Large intestine (tissue), 3 donors: ENCODE measurements around the gene ERG. TPM values are rescaled to one million over a fixed set of nuclear protein-coding genes. Genes with fewer than 3 reads are reported as not detected.

ENCODE experiments used
- DNase-seq, 2 donors: peaks; one replicate each; pipeline versions ENCODE4 v3.0.0 to v3.0.0-alpha.2; 2013
- H3K27ac ChIP-seq: one replicate; pipeline ENCODE4 v1.5.1; 2013; ENCODE audit warnings: low read length
- H3K27me3 ChIP-seq: 2 replicates; pipeline ENCODE4 v1.6.1; 2013; ENCODE audit warnings: low read length; ENCODE audit not compliant: control insufficient read depth, insufficient read depth
- H3K36me3 ChIP-seq: 2 replicates; pipeline ENCODE4 v1.6.1; 2013; ENCODE audit warnings: low read length; ENCODE audit not compliant: control insufficient read depth, insufficient read depth
- H3K4me1 ChIP-seq: one replicate; pipeline ENCODE4 v1.6.1; 2013; ENCODE audit warnings: low read length; ENCODE audit not compliant: control insufficient read depth, insufficient read depth
- H3K4me3 ChIP-seq: one replicate; pipeline ENCODE4 v1.5.1; 2013; ENCODE audit warnings: low read length
- H3K9me3 ChIP-seq: one replicate; pipeline ENCODE4 v1.6.1; 2013; ENCODE audit warnings: mild to moderate bottlenecking, low read depth, low read length, moderate library complexity; ENCODE audit not compliant: control insufficient read depth
- WGBS: methylation state at CpG from one replicate; pipeline ENCODE4 v1.1.5; 2013; ENCODE audit warnings: low lambda C conversion rate; ENCODE audit not compliant: insufficient coverage; 5-methylcytosine and 5-hydroxymethylcytosine counted together
- polyA plus RNA-seq: library from polyadenylated mRNA; unstranded; fragments of 120-200 nt; gene quantifications from one replicate; pipeline ENCODE4 v1.2.1, GENCODE V29; 2013

The ERG gene
- polyA plus RNA-seq, 1 donor, result 6.2 TPM

DNA sequence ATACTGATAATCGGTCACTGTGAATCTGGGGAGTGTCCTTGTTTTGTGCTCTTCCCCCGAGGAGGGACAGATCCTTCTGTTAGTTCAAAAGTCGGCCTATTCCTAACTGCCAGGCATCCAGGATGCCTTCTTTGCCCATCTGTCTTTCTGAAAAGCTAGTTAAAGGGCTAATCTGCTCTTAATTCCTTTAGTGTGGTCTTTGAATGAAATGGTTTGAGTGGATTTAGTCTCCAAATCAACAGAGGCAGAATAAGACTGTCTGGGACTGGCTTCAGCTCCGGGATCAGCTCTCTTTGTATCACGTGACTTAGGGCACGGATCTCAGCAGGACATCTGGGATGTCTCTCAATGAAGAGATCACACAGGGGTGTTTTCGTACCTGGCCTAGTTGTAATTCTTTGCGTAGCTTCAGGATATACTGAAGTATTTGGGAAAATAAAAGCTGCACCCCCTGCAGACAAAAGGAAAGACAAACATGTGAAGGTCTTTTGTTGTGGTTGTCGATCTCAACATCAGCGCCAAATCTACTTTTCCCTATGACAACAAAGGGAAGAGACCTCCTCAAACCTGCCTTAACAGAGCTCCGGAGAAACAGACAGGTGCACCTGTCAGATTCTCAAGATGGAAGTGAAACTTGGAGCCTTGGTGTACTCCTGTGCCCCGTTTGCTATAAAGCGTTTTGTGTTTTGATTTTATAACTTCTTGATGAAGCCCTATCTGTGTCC lies 97.9 kb downstream of the ERG start:
- 89% methylated on average over 4 of the region's 13 CpGs for WGBS
- peaks cover 2% of the 10 kb centered on the region for H3K27me3 ChIP-seq
- H3K4me3 ChIP-seq, result no peak overlapping the region
- H3K9me3 ChIP-seq, result no peaks in the 10 kb centered on the region
- no peaks in the 10 kb centered on the region for H3K4me1 ChIP-seq
- DNase-seq, result no peak
- no peak overlapping the region for H3K27ac ChIP-seq
- H3K36me3 ChIP-seq, result no peaks in the 10 kb centered on the region

- no peaks in the 10 kb centered on the region for H3K9me3 ChIP-seq
- H3K36me3 ChIP-seq, result no peaks in the 10 kb centered on the region
- peaks cover 2% of the 10 kb centered on the region for H3K27me3 ChIP-seq
- DNase-seq, result no peak
- no CpG with 5 or more reads among the region's 3 CpGs for WGBS
- H3K4me3 ChIP-seq, result no peak overlapping the region
- no peak overlapping the region for H3K27ac ChIP-seq
- H3K4me1 ChIP-seq, result no peaks in the 10 kb centered on the region
Measured at GRCh38 chr21:38399103-38399502, 99.2 kb downstream of the ERG start.

DNA sequence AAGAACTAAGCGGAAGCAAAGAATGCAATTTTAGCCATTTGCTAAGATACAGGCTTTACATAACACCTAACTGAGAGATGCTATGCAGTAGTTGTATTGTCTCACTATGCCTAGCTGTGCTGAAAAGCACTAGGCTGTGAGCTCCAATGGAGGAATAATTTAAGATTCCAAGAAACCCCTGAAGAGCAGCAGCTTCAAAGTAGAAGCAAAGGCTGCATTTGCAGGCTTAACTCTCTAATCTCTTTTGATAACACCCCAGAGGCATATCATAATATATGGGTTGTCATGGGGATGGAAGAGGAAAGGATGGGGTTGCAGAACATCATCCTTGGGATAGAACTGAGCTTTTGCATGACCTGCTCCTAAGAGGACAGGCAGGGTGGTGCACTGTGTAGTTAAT lies 102.0 kb downstream of the ERG start:
- no peak overlapping the region for H3K27ac ChIP-seq
- no peaks in the 10 kb centered on the region for H3K36me3 ChIP-seq
- no peak overlapping the region for H3K4me3 ChIP-seq
- no CpG with 5 or more reads among the region's 1 CpG for WGBS
- no peaks in the 10 kb centered on the region for H3K27me3 ChIP-seq
- no peak for DNase-seq
- H3K4me1 ChIP-seq, result no peaks in the 10 kb centered on the region
- no peaks in the 10 kb centered on the region for H3K9me3 ChIP-seq

DNA sequence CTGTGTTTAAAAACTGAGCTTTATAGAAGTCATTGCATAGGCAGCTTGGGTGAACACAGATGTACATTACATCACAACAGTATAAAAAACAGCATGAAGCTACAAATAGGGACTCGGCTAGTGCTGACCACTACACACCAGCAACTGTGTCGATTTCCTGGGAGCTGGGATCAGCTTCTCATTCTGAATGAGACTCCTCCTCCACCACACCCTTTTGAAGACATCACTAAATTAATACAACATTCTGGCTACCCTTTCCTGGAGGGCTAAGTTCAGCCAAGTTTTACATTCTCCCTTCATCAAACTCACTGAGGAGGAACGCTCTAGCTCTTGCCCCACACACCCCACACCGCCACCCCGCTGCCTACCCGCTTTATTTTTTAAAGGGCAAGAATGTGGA lies 102.7 kb downstream of the ERG start:
- 82% methylated on average over 3 of the region's 6 CpGs for WGBS

DNA sequence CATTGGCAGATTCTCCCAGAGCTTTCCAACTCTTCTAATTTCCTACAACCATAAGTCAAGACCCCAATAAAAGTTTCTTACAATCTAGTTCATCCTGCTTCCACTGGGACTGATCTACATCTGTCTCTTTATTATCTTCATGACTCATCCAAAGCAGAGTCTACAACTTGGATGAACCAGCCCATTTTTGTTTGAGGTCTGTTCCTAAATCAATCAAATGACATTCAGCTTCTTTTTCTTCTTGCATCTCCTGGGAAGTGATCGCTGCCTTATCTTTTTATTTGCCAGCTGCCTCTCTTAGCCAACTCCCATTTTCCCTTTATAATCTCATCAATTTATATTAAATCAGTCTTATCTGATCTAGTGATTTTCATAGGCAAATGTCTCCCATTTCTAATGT lies 105.6 kb downstream of the ERG start:
- H3K4me3 ChIP-seq, result no peak overlapping the region
- no peak overlapping the region for H3K27ac ChIP-seq
- H3K36me3 ChIP-seq, result no peaks in the 10 kb centered on the region
- no peaks in the 10 kb centered on the region for H3K9me3 ChIP-seq
- WGBS, result 22% methylated on average over 1 of the region's 1 CpG
- no peak for DNase-seq
- H3K4me1 ChIP-seq, result no peaks in the 10 kb centered on the region
- H3K27me3 ChIP-seq, result no peaks in the 10 kb centered on the region

More for the DNA sequence above, 102.7 kb downstream of the ERG start:
- no peak for DNase-seq
- Histone ChIP-seq H3K9me3 (no peaks in the 10 kb centered on the region), H3K36me3 (no peaks in the 10 kb centered on the region), H3K4me1 (no peaks in the 10 kb centered on the region), H3K27ac (no peak overlapping the region), H3K4me3 (no peak overlapping the region), H3K27me3 (no peaks in the 10 kb centered on the region)

DNA sequence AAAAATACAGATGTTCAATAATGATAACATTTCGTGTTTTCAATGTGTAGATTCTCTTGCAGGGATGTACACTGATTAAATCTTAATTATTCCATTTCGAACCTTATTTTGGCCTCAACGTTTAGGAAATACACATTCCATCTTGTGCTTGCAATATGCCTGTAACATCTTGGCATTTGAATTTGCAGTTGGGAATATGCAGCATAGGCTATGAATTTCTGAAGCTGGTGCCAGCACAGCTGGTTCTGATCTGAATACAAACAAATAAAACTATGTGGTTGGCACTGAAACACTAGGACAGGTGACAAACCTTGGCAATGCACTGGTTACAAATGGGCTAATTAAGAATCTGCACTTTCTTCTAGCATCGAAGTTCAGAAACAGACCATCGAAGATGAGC lies 108.4 kb downstream of the ERG start:
- no peaks in the 10 kb centered on the region for H3K27me3 ChIP-seq
- WGBS, result 100% methylated on average over 3 of the region's 5 CpGs
- H3K4me3 ChIP-seq, result no peak overlapping the region
- DNase-seq, result no peak
- H3K27ac ChIP-seq, result no peak overlapping the region
- no peaks in the 10 kb centered on the region for H3K36me3 ChIP-seq
- H3K9me3 ChIP-seq, result no peaks in the 10 kb centered on the region
- no peaks in the 10 kb centered on the region for H3K4me1 ChIP-seq

DNA sequence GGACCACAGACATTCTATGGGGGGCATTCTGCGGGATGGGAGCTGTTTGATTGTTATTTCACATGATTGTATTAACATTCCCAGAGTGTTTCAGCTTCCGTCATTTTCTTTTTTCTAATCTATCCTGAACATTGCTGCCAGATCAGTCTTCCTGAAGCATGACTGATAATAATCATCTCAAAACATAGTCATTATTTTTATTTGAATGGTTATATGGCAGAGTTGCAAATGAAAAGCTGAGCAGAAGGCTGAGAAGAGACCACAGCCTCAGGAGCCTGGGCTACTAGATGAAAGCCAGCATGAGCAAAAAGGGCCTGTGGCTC lies 109.0 kb downstream of the ERG start:
- Histone ChIP-seq H3K4me3 (no peak overlapping the region), H3K27ac (no peak overlapping the region), H3K27me3 (no peaks in the 10 kb centered on the region), H3K9me3 (no peaks in the 10 kb centered on the region), H3K4me1 (no peaks in the 10 kb centered on the region), H3K36me3 (no peaks in the 10 kb centered on the region)
- 100% methylated on average over 1 of the region's 2 CpGs for WGBS
- DNase-seq, result no peak

DNA sequence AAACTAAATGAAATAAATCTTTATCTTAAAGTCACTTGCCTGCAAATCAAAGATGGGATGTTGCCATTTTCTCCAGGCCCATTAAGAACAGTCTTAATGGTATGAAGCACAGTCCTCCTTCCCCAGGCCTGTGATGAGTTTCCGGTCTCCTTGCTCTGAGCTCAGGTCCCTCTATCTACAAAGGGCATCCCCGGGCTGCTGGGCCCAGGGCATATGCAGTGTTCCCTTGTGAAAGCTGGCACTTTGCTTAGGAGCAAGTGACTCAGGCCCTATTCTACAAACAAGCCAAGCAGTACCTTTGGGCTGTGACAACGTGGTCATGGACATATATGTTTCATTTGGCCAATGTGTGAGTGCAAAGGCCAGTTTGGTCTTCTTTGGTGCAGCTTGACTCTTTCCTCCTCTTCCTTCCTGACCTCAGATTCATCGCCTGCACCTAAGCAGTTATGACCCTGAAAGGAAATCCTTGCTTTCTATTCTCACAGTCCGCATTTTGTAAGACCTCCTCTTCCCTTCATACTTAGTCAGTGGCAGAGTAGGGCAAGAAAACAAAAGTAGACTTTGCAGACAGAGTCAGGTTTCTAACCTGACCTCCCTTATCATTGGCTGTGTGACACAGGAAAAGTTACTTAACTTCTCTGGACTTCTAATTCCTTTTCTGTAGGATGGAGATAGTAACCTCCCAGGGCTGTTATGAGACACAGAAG lies 109.5 kb downstream of the ERG start:
- Histone ChIP-seq H3K27ac (no peak overlapping the region), H3K36me3 (no peaks in the 10 kb centered on the region), H3K4me3 (no peak overlapping the region), H3K4me1 (no peaks in the 10 kb centered on the region), H3K9me3 (no peaks in the 10 kb centered on the region), H3K27me3 (peaks cover 3% of the 10 kb centered on the region)
- DNase-seq, result no peak
- WGBS, result no CpG with 5 or more reads among the region's 5 CpGs

DNA sequence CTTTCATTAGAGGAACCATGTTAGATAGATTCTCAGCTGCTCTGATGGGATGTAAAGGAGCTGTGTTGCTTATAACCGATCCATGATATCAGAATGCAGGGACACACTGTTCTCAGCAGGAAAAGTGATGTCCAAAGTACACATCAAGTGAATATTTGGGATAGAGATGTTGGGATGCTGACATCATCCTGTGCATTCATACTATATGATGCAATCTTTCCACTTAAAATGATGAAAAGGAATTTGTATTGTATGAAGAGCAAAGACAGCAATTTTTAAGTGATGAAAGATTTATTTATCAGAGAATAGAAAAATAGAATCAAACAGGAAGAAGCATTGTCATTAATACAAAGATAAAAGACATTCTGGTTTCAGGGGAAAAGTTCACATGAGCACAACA lies 110.1 kb downstream of the ERG start:
- Histone ChIP-seq H3K27ac (no peak overlapping the region), H3K4me3 (no peak overlapping the region), H3K9me3 (no peaks in the 10 kb centered on the region), H3K4me1 (no peaks in the 10 kb centered on the region), H3K36me3 (no peaks in the 10 kb centered on the region), H3K27me3 (peaks cover 3% of the 10 kb centered on the region)
- DNase-seq, result no peak
- no CpG with 5 or more reads among the region's 1 CpG for WGBS

DNA sequence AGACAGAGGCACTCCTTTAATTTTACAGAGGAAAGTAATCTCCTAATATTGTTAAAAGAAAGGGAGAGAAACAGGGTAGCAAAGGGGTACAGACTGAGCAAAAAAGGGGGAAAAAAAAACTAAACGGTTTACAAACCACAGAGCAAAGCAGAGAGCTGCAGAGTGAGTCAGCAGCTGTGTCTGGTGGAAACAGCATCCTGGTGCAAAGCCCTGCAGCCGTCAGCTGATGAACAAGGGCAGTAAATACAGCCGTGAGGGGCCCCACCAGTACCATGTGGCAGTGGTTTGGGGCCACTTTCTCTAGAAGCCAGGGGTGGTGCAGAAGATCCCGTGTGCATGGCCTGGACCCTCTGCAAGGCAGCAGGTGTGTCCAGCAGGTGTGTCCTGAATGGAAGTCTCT lies 111.3 kb downstream of the ERG start:
- H3K36me3 ChIP-seq, result no peaks in the 10 kb centered on the region
- no peak overlapping the region for H3K4me3 ChIP-seq
- H3K27me3 ChIP-seq, result peaks cover 3% of the 10 kb centered on the region
- H3K4me1 ChIP-seq, result no peaks in the 10 kb centered on the region
- 80% methylated on average over 1 of the region's 4 CpGs for WGBS
- DNase-seq, result no peak
- no peaks in the 10 kb centered on the region for H3K9me3 ChIP-seq
- H3K27ac ChIP-seq, result no peak overlapping the region
